H1 (cell line): ENCODE data around the gene MOB4. TPM values are rescaled to one million over a fixed set of nuclear protein-coding genes. Genes with fewer than 3 reads are reported as not detected.

Source experiments
- CTBP2 ChIP-seq: IDR thresholded peaks from 2 replicates; pipeline ENCODE4 v1.7.0; 2011; ENCODE audit warnings: borderline replicate concordance, mild to moderate bottlenecking, moderate library complexity, mixed read lengths, low read length; ENCODE audit not compliant: insufficient read depth, insufficient read length
- SUZ12 ChIP-seq: fragments of 200-600 bp; sonication (generic); IDR thresholded peaks from 2 replicates; pipeline ENCODE4 v1.6.1; 2012; ENCODE audit warnings: mild to moderate bottlenecking, inconsistent platforms, low read length, moderate library complexity, mixed read lengths
- YY1 ChIP-seq: IDR thresholded peaks from 2 replicates; pipeline ENCODE4 v1.6.1; 2011; ENCODE audit warnings: low read depth, mild to moderate bottlenecking, low read length
- polyA plus RNA-seq, 7 experiments: library from polyadenylated mRNA; depleted of rRNA in 3 of 7; stranded (reverse) in 5 of 7; unstranded in 2 of 7; fragments of >200 nt in 5 of 7; fragments of 200-250 nt in 2 of 7; gene quantifications; 1 replicate in 5 of 7; 2 replicates in 1 of 7; 4 replicates in 1 of 7; pipeline versions ENCODE4 v1.2.1 to v1.2.3, GENCODE V29; 2011 to 2013; ENCODE audit warnings: missing spikeins in 2 of 7, mixed read lengths in 2 of 7
- total RNA-seq: library from RNA; stranded (reverse); fragmentation: NEBNext Ultra II Directional; extraction: Animal tissue kit (Norgen Biotek cat#: 25700); gene quantifications from 2 replicates; pipeline ENCODE4 v1.2.1, GENCODE V29; 2021
- TF ChIP-seq, protein P1 (sequence below): IDR thresholded peaks from 2 replicates; pipeline ENCODE4 v1.6.1; 2011; ENCODE audit warnings: low read depth, mild to moderate bottlenecking, low read length; ENCODE audit not compliant: insufficient read depth
- TF ChIP-seq, protein P2 (sequence below): IDR thresholded peaks from 2 replicates; pipeline ENCODE4 v1.6.1; 2012; ENCODE audit warnings: inconsistent platforms

Gene MOB4
- total and polyA plus RNA-seq, 2 of the 8 experiments (the other 6 are each of a cell fraction or from before 2014, with no cell fraction given): 51.5 to 54.2 TPM

DNA sequence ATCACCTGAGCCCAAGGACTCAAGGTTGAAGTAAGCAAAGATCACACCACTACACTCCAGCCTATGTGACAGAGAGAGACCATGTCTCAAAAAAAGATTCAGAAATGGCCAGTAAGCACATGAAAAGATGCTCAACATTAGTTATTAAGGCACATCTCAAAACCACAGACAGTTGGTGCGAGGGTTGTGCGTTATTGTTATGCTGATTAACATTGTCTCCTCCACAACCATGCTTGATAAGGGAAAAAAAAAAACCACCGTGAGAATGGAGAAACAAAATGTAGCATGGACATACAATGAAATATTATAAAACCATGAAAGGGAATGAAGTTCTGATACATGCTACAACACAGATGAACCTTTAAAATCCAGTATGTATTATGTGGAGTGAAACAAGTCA is 27.3 kb downstream of the MOB4 start (continued):
- TF ChIP-seq SUZ12 (no peak), CTBP2 (no peak), YY1 (no peak)
- TF ChIP-seq, protein P1, sequence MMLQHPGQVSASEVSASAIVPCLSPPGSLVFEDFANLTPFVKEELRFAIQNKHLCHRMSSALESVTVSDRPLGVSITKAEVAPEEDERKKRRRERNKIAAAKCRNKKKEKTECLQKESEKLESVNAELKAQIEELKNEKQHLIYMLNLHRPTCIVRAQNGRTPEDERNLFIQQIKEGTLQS: no peak
- TF ChIP-seq, protein P2, sequence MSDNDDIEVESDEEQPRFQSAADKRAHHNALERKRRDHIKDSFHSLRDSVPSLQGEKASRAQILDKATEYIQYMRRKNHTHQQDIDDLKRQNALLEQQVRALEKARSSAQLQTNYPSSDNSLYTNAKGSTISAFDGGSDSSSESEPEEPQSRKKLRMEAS: no peak
